ENCODE measurements around the gene CELSR1. TPM values are rescaled to one million over a fixed set of nuclear protein-coding genes. Genes with fewer than 3 reads are reported as not detected.

Gene CELSR1
- total and polyA plus RNA-seq, 7 experiments from 2014 or later = 0.36 to 4.7 (median 0.97) TPM

GRCh38 chr22:46561435-46561905 lies 24.1 kb upstream of the CELSR1 start:
- H3K27ac Mint-ChIP-seq = no peak overlapping the region
- no peaks in the 10 kb centered on the region for H3K36me3 Mint-ChIP-seq
- CTCF ChIA-PET = interaction anchor here (1.4 kb wide), 1 partner anchor 242 kb away, joined by 4 read pairs; no protein-coding TSS in a partner anchor
- peaks cover 0 to 8% (median 6%) of the 10 kb centered on the region in 11 donors for H3K9me3 Mint-ChIP-seq
- DNase-seq (no peak), ATAC-seq (no peak)
- peaks cover 0 to 6% (median 0%) of the 10 kb centered on the region in 5 donors for H3K27me3 Mint-ChIP-seq
- no peak overlapping the region for H3K4me3 Mint-ChIP-seq
- Histone ChIP-seq H3K27ac (ENCODE audit: low read depth, low read length) (no peak overlapping the region), H3K27me3 (ENCODE audit: control insufficient read depth in 2 of 2, insufficient read depth in 2 of 2, low read length in 2 of 2) (no peaks in the 10 kb centered on the region), H3K4me3 (ENCODE audit: low read length) (no peak overlapping the region), H3K4me1 (ENCODE audit: control insufficient read depth in 2 of 2, insufficient read depth in 2 of 2, low read length in 2 of 2) (peaks cover 0 to 5% of the 10 kb centered on the region in 2 donors), H3K9me3 (ENCODE audit: control insufficient read depth in 2 of 3, low read length in 3 of 3) (peaks cover 0 to 6% (median 0%) of the 10 kb centered on the region in 3 experiments), H3K36me3 (ENCODE audit: control insufficient read depth in 2 of 3, insufficient read depth in 3 of 3, low read length in 3 of 3) (no peaks in the 10 kb centered on the region)
- intact Hi-C loops (cut with micrococcal nuclease) = loop anchor here (5.0 kb wide), 2 partner anchors 126 to 176 kb away; partner anchors contain the start of gene CERK (in 1 of the 2)
- H3K4me1 Mint-ChIP-seq = peaks cover 4 to 11% (median 4%) of the 10 kb centered on the region in 7 donors
- POLR2A ChIA-PET = no interaction called here

GRCh38 chr22:46560696-46561295 lies 23.4 kb upstream of the CELSR1 start:
- DNase-seq (no peak), ATAC-seq (no peak)
- H3K36me3 ChIP-seq (ENCODE audit: control insufficient read depth in 2 of 3, insufficient read depth in 3 of 3, low read length in 3 of 3) = no peaks in the 10 kb centered on the region
- intact Hi-C loops (cut with micrococcal nuclease) = loop anchor here (5.0 kb wide), 2 partner anchors 127 to 177 kb away; partner anchors contain the start of gene CERK (in 1 of the 2)
- no peaks in the 10 kb centered on the region for H3K36me3 Mint-ChIP-seq
- H3K27me3 Mint-ChIP-seq = peaks cover 0 to 6% (median 0%) of the 10 kb centered on the region in 5 donors
- H3K27me3 ChIP-seq (ENCODE audit: control insufficient read depth in 2 of 2, insufficient read depth in 2 of 2, low read length in 2 of 2) = no peaks in the 10 kb centered on the region
- H3K27ac ChIP-seq (ENCODE audit: low read depth, low read length) = no peak overlapping the region
- H3K4me3 Mint-ChIP-seq = no peak overlapping the region
- peaks cover 0 to 8% (median 6%) of the 10 kb centered on the region in 11 donors for H3K9me3 Mint-ChIP-seq
- H3K4me1 ChIP-seq (ENCODE audit: control insufficient read depth in 2 of 2, insufficient read depth in 2 of 2, low read length in 2 of 2) = peaks cover 0 to 5% of the 10 kb centered on the region in 2 donors
- CTCF ChIA-PET = interaction anchor here (0.5 to 1.4 kb wide), 2 partner anchors 14 to 243 kb away, joined by 3 to 4 read pairs; no protein-coding TSS in a partner anchor
- peak overlapping the region in 1 of 9 donors; percentile 51 for H3K27ac Mint-ChIP-seq
- peaks cover 4 to 11% (median 4%) of the 10 kb centered on the region in 7 donors for H3K4me1 Mint-ChIP-seq
- peaks cover 0 to 7% (median 0%) of the 10 kb centered on the region in 3 experiments for H3K9me3 ChIP-seq (ENCODE audit: control insufficient read depth in 2 of 3, low read length in 3 of 3)
- POLR2A ChIA-PET = no interaction called here
- no peak overlapping the region for H3K4me3 ChIP-seq (ENCODE audit: low read length)

DNA sequence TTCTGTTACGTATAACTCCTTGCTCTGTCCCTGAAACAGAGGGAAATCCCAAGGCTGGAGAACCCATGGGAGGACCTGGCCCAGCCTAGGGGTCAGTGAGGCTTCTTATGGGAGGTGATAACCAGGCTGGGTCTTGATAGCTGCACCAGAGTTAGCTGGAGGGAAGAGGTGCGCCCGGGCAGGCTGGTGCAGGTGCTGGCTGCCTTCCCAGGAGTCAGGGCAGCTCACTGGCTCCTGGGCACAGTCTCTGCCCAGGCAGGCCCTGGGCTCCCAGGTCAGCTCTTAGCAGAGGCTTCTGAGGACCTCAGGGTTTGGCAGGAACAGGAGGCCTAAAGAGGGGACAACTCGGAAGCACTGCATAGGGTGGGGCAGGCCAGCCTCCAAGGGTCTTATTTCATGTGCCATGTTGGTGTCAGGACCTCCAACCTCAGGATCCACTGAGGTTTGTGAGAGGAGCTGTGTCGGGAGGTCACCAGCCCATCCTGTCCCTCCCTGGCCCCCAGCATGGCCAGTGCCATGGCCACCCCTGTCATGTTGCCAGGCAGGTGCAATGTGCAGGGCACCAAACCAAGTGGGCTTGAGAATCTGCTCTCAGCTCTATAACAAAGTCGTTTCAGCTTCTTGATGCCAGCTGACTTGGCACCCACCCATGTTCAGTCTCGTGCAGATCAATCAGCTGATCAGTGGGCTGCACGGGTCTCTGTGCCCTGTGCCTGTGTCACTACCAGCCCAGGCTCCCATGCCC lies 20.5 kb upstream of the CELSR1 start:
- H3K27me3 Mint-ChIP-seq = peaks cover 0 to 9% (median 4%) of the 10 kb centered on the region in 5 donors
- H3K27me3 ChIP-seq (ENCODE audit: control insufficient read depth in 2 of 2, insufficient read depth in 2 of 2, low read length in 2 of 2) = no peaks in the 10 kb centered on the region
- POLR2A ChIA-PET = interaction anchor here (0.6 kb wide), 1 partner anchor 545 kb away, joined by 3 read pairs; no protein-coding TSS in a partner anchor
- ATAC-seq (no peak), DNase-seq (no peak)
- H3K27ac ChIP-seq (ENCODE audit: low read depth, low read length) = no peak overlapping the region
- H3K36me3 Mint-ChIP-seq = peaks cover 0 to 2% (median 0%) of the 10 kb centered on the region in 5 donors
- H3K9me3 ChIP-seq (ENCODE audit: control insufficient read depth in 2 of 3, low read length in 3 of 3) = peaks cover 0 to 10% (median 0%) of the 10 kb centered on the region in 3 experiments
- no peaks in the 10 kb centered on the region for H3K4me1 ChIP-seq (ENCODE audit: control insufficient read depth in 2 of 2, insufficient read depth in 2 of 2, low read length in 2 of 2)
- H3K4me3 ChIP-seq (ENCODE audit: low read length) = no peak overlapping the region
- no peak overlapping the region for H3K4me3 Mint-ChIP-seq
- peaks cover 2 to 14% (median 7%) of the 10 kb centered on the region in 11 donors for H3K9me3 Mint-ChIP-seq
- H3K36me3 ChIP-seq (ENCODE audit: control insufficient read depth in 2 of 3, insufficient read depth in 3 of 3, low read length in 3 of 3) = no peaks in the 10 kb centered on the region
- H3K4me1 Mint-ChIP-seq = peaks cover 0 to 4% (median 0%) of the 10 kb centered on the region in 7 donors
- no peak overlapping the region for H3K27ac Mint-ChIP-seq
- intact Hi-C loops (cut with micrococcal nuclease) = no loop called here
- CTCF ChIA-PET = no interaction called here

- POLR2A ChIA-PET = no interaction called here
- Mint-ChIP-seq H3K27ac (no peak overlapping the region), H3K4me3 (no peak overlapping the region), H3K36me3 (peaks cover 0 to 2% (median 0%) of the 10 kb centered on the region in 5 donors), H3K9me3 (peaks cover 2 to 14% (median 7%) of the 10 kb centered on the region in 11 donors), H3K4me1 (peaks cover 0 to 4% (median 0%) of the 10 kb centered on the region in 7 donors), H3K27me3 (peaks cover 0 to 9% (median 4%) of the 10 kb centered on the region in 5 donors)
- H3K4me3 ChIP-seq (ENCODE audit: low read length) = no peak overlapping the region
- CTCF ChIA-PET = interaction anchor here (0.6 to 1.1 kb wide), 2 partner anchors 21 to 95 kb away, joined by 3 read pairs; no protein-coding TSS in a partner anchor
- peaks cover 0 to 18% (median 0%) of the 10 kb centered on the region in 3 experiments for H3K9me3 ChIP-seq (ENCODE audit: control insufficient read depth in 2 of 3, low read length in 3 of 3)
- no peaks in the 10 kb centered on the region for H3K27me3 ChIP-seq (ENCODE audit: control insufficient read depth in 2 of 2, insufficient read depth in 2 of 2, low read length in 2 of 2)
- intact Hi-C loops (cut with micrococcal nuclease) = no loop called here
- H3K27ac ChIP-seq (ENCODE audit: low read depth, low read length) = no peak overlapping the region
- H3K4me1 ChIP-seq (ENCODE audit: control insufficient read depth in 2 of 2, insufficient read depth in 2 of 2, low read length in 2 of 2) = no peaks in the 10 kb centered on the region
- no peaks in the 10 kb centered on the region for H3K36me3 ChIP-seq (ENCODE audit: control insufficient read depth in 2 of 3, insufficient read depth in 3 of 3, low read length in 3 of 3)
- ATAC-seq (no peak), DNase-seq (no peak)
These were observed 19.4 kb upstream of the CELSR1 start for GRCh38 chr22:46556775-46557174.

- no peaks in the 10 kb centered on the region for H3K4me1 ChIP-seq (ENCODE audit: control insufficient read depth in 2 of 2, insufficient read depth in 2 of 2, low read length in 2 of 2)
- DNase-seq = no peak
- Mint-ChIP-seq H3K36me3 (peaks cover 0 to 2% (median 0%) of the 10 kb centered on the region in 5 donors), H3K4me1 (no peaks in the 10 kb centered on the region), H3K9me3 (peaks cover 2 to 14% (median 8%) of the 10 kb centered on the region in 11 donors), H3K4me3 (no peak overlapping the region), H3K27ac (no peak overlapping the region), H3K27me3 (peaks cover 4 to 16% (median 5%) of the 10 kb centered on the region in 5 donors)
- peaks cover 0 to 18% (median 0%) of the 10 kb centered on the region in 3 experiments for H3K9me3 ChIP-seq (ENCODE audit: control insufficient read depth in 2 of 3, low read length in 3 of 3)
- intact Hi-C loops (cut with micrococcal nuclease) = no loop called here
- no peaks in the 10 kb centered on the region for H3K36me3 ChIP-seq (ENCODE audit: control insufficient read depth in 2 of 3, insufficient read depth in 3 of 3, low read length in 3 of 3)
- CTCF ChIA-PET = interaction anchor here (0.6 to 1.1 kb wide), 2 partner anchors 11 to 47 kb away, joined by 3 to 5 read pairs; no protein-coding TSS in a partner anchor
- ATAC-seq = no peak
- POLR2A ChIA-PET = no interaction called here
- H3K4me3 ChIP-seq (ENCODE audit: low read length) = no peak overlapping the region
- no peak overlapping the region for H3K27ac ChIP-seq (ENCODE audit: low read depth, low read length)
- H3K27me3 ChIP-seq (ENCODE audit: control insufficient read depth in 2 of 2, insufficient read depth in 2 of 2, low read length in 2 of 2) = no peaks in the 10 kb centered on the region
These were observed 15.8 kb upstream of the CELSR1 start for GRCh38 chr22:46553189-46553588.

- Histone ChIP-seq H3K9me3 (ENCODE audit: control insufficient read depth in 2 of 3, low read length in 3 of 3) (peaks cover 0 to 16% (median 0%) of the 10 kb centered on the region in 3 experiments), H3K4me3 (ENCODE audit: low read length) (no peak overlapping the region), H3K4me1 (ENCODE audit: control insufficient read depth in 2 of 2, insufficient read depth in 2 of 2, low read length in 2 of 2) (no peaks in the 10 kb centered on the region), H3K27me3 (ENCODE audit: control insufficient read depth in 2 of 2, insufficient read depth in 2 of 2, low read length in 2 of 2) (no peaks in the 10 kb centered on the region), H3K36me3 (ENCODE audit: control insufficient read depth in 2 of 3, insufficient read depth in 3 of 3, low read length in 3 of 3) (no peaks in the 10 kb centered on the region), H3K27ac (ENCODE audit: low read depth, low read length) (no peak overlapping the region)
- ChIA-PET POLR2A (no interaction called here), CTCF (no interaction called here)
- intact Hi-C loops (cut with micrococcal nuclease) = no loop called here
- no peak for ATAC-seq
- no peaks in the 10 kb centered on the region for H3K4me1 Mint-ChIP-seq
- H3K4me3 Mint-ChIP-seq = no peak overlapping the region
- DNase-seq = no peak
- H3K36me3 Mint-ChIP-seq = peaks cover 0 to 2% (median 0%) of the 10 kb centered on the region in 5 donors
- peaks cover 4 to 16% (median 5%) of the 10 kb centered on the region in 5 donors for H3K27me3 Mint-ChIP-seq
- H3K9me3 Mint-ChIP-seq = peaks cover 2 to 12% (median 8%) of the 10 kb centered on the region in 11 donors
- H3K27ac Mint-ChIP-seq = no peak overlapping the region
These were observed 14.6 kb upstream of the CELSR1 start for GRCh38 chr22:46551996-46552395.

Measured in naive thymus-derived CD4-positive, alpha-beta T cell (primary cell).